Esophagus muscularis mucosa (tissue), 4 donors: ENCODE measurements around the gene ERI3.

Experiments used
- EP300 ChIP-seq: sonication (generic); formaldehyde crosslinking; IDR thresholded peaks from one replicate; pipeline ENCODE4 v1.6.1; 2017; ENCODE audit warnings: antibody characterized with exemption
- POLR2A ChIP-seq: fragments of 450-650 bp; IDR thresholded peaks from one replicate; pipeline ENCODE4 v1.6.1; 2017; ENCODE audit warnings: antibody characterized with exemption, moderate library complexity, mild to moderate bottlenecking, low read depth
- POLR2AphosphoS5 ChIP-seq, 2 donors: sonication (generic); formaldehyde crosslinking; IDR thresholded peaks; one replicate each; pipeline ENCODE4 v1.6.1; 2017; ENCODE audit warnings: antibody characterized with exemption in 2 of 2
- TF ChIP-seq, protein P1 (sequence below), 3 experiments: fragments of 200-600 bp in 2 of 3; fragments of 450-650 bp in 1 of 3; sonication (generic) in 2 of 3; IDR thresholded peaks; one replicate each; pipeline ENCODE4 v1.5.1; 2017 to 2019; ENCODE audit warnings: antibody characterized with exemption in 3 of 3, mild to moderate bottlenecking in 2 of 3, moderate library complexity in 1 of 3

DNA sequence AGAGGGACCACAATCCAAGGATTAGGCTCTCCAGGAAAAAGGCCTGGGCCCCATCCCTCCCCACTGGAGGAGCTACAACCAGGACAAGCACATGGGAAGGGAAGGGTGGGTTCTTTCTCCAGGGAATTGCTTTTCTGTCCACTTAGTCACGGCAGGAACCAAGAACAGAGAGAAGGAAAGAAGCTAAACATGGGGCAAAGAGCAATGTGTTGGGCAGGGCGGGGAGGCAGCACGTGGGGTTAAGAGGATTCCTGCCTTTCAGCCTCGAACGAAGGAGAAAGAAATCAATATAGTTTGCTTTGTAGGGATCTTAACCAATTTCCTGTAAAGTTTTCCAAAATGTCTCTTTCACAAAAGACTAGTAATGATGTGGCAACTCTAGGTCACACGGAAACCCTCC is 21.7 kb downstream of the ERI3 start:
- TF ChIP-seq POLR2A (no peak), EP300 (no peak), POLR2AphosphoS5 (IDR thresholded peaks at IDR 0.05) (no peak)
- TF ChIP-seq, protein P1, sequence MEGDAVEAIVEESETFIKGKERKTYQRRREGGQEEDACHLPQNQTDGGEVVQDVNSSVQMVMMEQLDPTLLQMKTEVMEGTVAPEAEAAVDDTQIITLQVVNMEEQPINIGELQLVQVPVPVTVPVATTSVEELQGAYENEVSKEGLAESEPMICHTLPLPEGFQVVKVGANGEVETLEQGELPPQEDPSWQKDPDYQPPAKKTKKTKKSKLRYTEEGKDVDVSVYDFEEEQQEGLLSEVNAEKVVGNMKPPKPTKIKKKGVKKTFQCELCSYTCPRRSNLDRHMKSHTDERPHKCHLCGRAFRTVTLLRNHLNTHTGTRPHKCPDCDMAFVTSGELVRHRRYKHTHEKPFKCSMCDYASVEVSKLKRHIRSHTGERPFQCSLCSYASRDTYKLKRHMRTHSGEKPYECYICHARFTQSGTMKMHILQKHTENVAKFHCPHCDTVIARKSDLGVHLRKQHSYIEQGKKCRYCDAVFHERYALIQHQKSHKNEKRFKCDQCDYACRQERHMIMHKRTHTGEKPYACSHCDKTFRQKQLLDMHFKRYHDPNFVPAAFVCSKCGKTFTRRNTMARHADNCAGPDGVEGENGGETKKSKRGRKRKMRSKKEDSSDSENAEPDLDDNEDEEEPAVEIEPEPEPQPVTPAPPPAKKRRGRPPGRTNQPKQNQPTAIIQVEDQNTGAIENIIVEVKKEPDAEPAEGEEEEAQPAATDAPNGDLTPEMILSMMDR (IDR thresholded peaks at IDR 0.05), result no peak
